Measurements from ENCODE around the gene CNGA1. TPM values are rescaled to one million over a fixed set of nuclear protein-coding genes. Genes with fewer than 3 reads are reported as not detected.

The CNGA1 gene
- total RNA-seq (1 to 10 TPM in 1 of 2 donors, under 1 TPM in 1; 0.47 to 1.7 TPM), polyA plus RNA-seq (ENCODE audit: insufficient read depth, low read depth, low replicate concordance) (0.28 TPM)
- long read RNA-seq, donor 1 = 0 reads
- long read RNA-seq, donor 2 = 0 reads

DNA sequence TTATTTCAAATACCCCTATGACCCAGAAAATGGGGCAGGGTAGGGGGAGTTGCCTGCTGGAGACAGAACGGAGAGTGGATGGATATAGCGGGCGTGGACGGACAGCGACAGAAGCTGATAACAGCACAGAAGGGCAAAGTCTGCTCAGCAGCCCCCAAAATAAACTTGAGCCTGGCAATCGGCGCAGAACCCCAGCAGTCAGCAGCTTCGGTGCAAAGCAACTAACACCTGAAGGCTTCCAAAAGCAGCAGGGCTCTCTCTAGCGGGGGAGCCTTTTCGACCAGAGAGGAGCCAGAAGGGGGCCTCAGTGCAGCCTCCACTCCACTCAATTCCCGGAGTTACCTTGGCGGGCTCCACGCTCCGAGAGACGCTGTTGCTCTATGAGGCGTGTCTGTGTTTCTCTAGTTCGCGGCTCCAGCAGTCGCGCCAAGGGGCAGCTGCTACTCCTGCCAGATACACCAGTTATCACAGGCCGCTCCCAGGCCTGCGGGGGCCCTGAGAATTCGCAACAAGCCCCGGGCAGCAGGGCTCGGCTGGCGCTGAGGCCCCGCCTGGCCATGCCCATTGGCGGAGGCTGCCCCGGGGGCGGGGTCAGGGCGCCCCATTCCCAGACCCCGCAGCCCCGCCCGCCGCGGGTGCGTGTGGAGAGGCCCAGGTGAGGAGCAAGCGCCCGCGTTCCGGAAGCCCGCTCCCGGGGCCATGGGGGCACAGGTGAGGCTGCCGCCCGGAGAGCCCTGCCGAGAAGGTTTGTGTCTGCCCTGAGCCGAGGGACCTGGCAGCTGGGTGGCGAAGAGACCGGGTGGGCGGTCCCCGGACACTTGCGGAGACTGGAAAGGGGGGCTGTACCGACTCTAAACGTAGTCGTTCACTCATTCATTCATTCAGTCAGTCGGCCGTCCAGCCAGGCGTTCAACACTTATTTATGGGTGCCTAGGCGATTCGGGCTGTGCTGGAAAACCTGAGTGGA, at the start of gene CNGA1, which contains the start of gene NIPAL1:
TSS of gene CNGA1 (minus strand) at position 541 of the 967 bp plus-strand sequence. CDS start 63,992 bp downstream, outside the sequence.
TSS of gene NIPAL1 (plus strand) at position 632 of the 967 bp plus-strand sequence. CDS start at position 700, 68 bp downstream.
- Histone ChIP-seq H3K36me3 (ENCODE audit: low read depth, missing control alignments) (no peaks in the 10 kb centered on the region), H3K4me1 (no peaks in the 10 kb centered on the region), H3K27ac (peak within 1 kb of the TSS in 1 of 2 donors; percentile 74), H3K9me3 (no peaks in the 10 kb centered on the region), H3K27me3 (no peaks in the 10 kb centered on the region), H3K4me3 (peak within 1 kb of the TSS; percentile 48 to 80)
- intact Hi-C loops (cut with DNase I; ENCODE audit: low total_unique reads) = no loop called here
- no peak for TF ChIP-seq POLR2A (IDR thresholded peaks at IDR 0.05)
- 1 to 4% methylated on average over 11 to 45 of the region's 60 CpGs for WGBS, 2 donors
- peak; percentile 90 for DNase-seq

DNA sequence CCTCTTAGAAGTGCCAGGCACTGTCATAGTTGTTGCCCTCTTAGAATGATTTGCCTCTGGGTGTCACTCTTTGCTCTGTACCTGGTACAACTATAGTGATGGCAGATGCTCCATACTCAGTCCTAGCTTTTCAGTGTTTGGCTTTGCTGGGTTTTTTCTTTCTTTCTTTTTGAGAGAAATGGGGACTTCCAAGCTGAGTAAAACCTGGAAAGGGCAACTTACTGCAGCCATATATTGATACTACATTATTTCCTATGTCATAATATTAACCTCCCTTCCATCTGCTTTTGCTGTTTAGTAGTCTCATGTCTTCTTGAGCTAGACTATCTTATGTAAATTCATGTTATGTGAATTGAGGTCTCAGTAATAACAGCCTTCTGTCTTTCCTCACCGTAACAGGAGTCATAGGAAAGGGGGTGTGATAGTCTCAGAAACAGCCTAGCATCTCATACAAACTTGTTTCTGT, 49.1 kb upstream of the CNGA1 start:
- WGBS, 2 donors = 90 to 100% methylated on average over 1 of the region's 1 CpG
- intact Hi-C loops (cut with DNase I; ENCODE audit: low total_unique reads) = no loop called here
- no peak for TF ChIP-seq POLR2A (IDR thresholded peaks at IDR 0.05)
- TF ChIP-seq, protein P1, sequence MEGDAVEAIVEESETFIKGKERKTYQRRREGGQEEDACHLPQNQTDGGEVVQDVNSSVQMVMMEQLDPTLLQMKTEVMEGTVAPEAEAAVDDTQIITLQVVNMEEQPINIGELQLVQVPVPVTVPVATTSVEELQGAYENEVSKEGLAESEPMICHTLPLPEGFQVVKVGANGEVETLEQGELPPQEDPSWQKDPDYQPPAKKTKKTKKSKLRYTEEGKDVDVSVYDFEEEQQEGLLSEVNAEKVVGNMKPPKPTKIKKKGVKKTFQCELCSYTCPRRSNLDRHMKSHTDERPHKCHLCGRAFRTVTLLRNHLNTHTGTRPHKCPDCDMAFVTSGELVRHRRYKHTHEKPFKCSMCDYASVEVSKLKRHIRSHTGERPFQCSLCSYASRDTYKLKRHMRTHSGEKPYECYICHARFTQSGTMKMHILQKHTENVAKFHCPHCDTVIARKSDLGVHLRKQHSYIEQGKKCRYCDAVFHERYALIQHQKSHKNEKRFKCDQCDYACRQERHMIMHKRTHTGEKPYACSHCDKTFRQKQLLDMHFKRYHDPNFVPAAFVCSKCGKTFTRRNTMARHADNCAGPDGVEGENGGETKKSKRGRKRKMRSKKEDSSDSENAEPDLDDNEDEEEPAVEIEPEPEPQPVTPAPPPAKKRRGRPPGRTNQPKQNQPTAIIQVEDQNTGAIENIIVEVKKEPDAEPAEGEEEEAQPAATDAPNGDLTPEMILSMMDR (IDR thresholded peaks at IDR 0.05) = no peak

DNA sequence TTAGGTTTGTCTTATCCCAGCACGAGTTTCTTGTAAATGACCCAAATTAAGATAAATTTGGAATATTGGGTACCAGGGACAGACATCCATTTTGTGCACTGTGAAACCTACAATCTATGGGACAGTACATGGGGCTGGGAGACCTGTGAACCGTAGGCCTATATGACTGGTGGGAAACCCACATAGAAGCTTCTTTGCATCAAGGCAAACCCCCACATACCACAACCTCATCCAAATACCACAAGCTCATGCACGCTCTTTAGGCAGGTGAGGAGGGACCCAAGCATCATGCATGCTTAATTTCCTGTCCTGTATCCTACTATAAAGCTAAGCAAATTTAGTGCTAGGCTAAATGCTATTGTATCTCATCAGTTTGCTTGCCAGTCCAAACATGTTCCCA, 47.9 kb upstream of the CNGA1 start:
- WGBS, 2 donors = 88% methylated on average over 3 of the region's 3 CpGs
- no peaks in the 10 kb centered on the region for H3K36me3 ChIP-seq (ENCODE audit: low read depth, missing control alignments)
- no peak overlapping the region for H3K27ac ChIP-seq
- H3K9me3 ChIP-seq = no peaks in the 10 kb centered on the region
- TF ChIP-seq POLR2A (IDR thresholded peaks at IDR 0.05) = no peak
- TF ChIP-seq, protein P1 (IDR thresholded peaks at IDR 0.05) = no peak
- H3K4me3 ChIP-seq = no peak overlapping the region
- intact Hi-C loops (cut with DNase I; ENCODE audit: low total_unique reads) = no loop called here
- H3K27me3 ChIP-seq = no peaks in the 10 kb centered on the region
- no peaks in the 10 kb centered on the region for H3K4me1 ChIP-seq
- no peak for DNase-seq

More for the DNA sequence above, 49.1 kb upstream of the CNGA1 start:
- Histone ChIP-seq H3K27ac (no peak overlapping the region), H3K4me1 (no peaks in the 10 kb centered on the region), H3K4me3 (no peak overlapping the region), H3K27me3 (no peaks in the 10 kb centered on the region), H3K9me3 (no peaks in the 10 kb centered on the region), H3K36me3 (ENCODE audit: low read depth, missing control alignments) (no peaks in the 10 kb centered on the region)
- no peak for DNase-seq

DNA sequence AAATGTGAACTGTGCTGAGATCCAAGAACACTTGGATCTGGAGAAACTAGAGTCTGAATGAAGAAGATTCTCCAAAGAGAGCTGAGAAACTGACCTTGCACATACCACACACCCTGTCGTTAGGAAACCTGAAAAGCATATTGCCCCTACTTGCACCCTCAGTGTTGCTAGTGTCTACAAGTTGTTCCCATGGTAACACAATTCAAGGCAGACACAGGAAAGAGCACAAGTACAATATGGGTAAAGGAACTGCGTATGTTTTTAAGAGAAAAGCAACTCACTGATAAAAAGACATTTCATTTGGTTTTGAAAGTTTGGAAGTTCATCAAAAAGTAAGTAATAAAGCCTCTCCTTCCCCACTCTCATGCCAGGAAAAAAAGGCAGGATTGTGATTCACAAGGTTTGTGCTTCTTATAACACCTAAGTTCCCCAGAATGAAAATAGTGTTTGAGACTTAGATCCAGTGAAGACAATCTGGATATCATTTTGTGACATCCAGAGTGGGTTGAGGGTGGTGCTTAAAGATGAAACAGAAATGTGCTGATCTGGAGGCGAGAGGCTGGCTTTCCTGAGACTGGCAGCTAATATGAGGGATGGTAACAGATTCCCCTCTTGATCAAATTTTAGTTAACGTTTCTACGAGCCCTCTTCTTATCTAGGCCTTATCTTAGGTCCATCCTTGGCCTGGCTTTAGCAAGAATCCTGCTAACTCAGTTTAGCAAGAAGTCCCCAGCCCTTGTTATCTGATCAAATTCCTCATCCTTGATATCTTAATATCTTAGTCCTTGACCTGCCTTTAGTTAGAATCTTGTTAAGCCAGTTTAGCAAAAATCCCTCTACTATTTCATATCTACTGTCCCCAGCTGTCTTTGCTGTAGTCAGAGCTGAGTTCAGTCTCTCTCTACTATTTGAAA, 42.4 kb upstream of the CNGA1 start:
- Histone ChIP-seq H3K27me3 (no peaks in the 10 kb centered on the region), H3K9me3 (no peaks in the 10 kb centered on the region), H3K36me3 (ENCODE audit: low read depth, missing control alignments) (no peaks in the 10 kb centered on the region), H3K4me3 (no peak overlapping the region), H3K27ac (no peak overlapping the region), H3K4me1 (no peaks in the 10 kb centered on the region)
- TF ChIP-seq, protein P1 (IDR thresholded peaks at IDR 0.05) = no peak
- no peak for TF ChIP-seq POLR2A (IDR thresholded peaks at IDR 0.05)
- no peak for DNase-seq
- intact Hi-C loops (cut with DNase I; ENCODE audit: low total_unique reads) = no loop called here
- 88 to 90% methylated on average over 5 of the region's 5 CpGs for WGBS, 2 donors

All from testis (tissue), 5 donors.